Measurements from ENCODE around the gene AHR. TPM values are rescaled to one million over a fixed set of nuclear protein-coding genes. Genes with fewer than 3 reads are reported as not detected.

Gene AHR
- total RNA-seq, 2 experiments from 2014 or later, result 95.2 to 95.7 TPM

GRCh38 chr7:17302575-17303142 is 4.2 kb downstream of the AHR start:
- peak in 3 of 14 experiments; percentile 65 to 66 (median 66) for DNase-seq
- Mint-ChIP-seq H3K36me3 (ENCODE audit: low read depth) (peaks cover 11% of the 10 kb centered on the region), H3K4me1 (ENCODE audit: low read depth) (peaks cover 56% of the 10 kb centered on the region), H3K27me3 (no peaks in the 10 kb centered on the region), H3K4me3 (peak overlapping the region; percentile 26), H3K27ac (no peak overlapping the region), H3K9me3 (peaks cover 3% of the 10 kb centered on the region)
- no peak for ATAC-seq (ENCODE audit: poor library complexity)
- TF ChIP-seq, protein P1, sequence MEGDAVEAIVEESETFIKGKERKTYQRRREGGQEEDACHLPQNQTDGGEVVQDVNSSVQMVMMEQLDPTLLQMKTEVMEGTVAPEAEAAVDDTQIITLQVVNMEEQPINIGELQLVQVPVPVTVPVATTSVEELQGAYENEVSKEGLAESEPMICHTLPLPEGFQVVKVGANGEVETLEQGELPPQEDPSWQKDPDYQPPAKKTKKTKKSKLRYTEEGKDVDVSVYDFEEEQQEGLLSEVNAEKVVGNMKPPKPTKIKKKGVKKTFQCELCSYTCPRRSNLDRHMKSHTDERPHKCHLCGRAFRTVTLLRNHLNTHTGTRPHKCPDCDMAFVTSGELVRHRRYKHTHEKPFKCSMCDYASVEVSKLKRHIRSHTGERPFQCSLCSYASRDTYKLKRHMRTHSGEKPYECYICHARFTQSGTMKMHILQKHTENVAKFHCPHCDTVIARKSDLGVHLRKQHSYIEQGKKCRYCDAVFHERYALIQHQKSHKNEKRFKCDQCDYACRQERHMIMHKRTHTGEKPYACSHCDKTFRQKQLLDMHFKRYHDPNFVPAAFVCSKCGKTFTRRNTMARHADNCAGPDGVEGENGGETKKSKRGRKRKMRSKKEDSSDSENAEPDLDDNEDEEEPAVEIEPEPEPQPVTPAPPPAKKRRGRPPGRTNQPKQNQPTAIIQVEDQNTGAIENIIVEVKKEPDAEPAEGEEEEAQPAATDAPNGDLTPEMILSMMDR (IDR thresholded peaks at IDR 0.05), result peak; percentile 32
- H3K27ac ChIP-seq (ENCODE audit: low read depth in 1 of 2, low read length in 2 of 2), result no peak overlapping the region
- H3K4me3 ChIP-seq (ENCODE audit: low read length), result peak overlapping the region; percentile 21
- intact Hi-C loops (cut with DNase I, micrococcal nuclease), result loop anchor here in 1 of 2 experiments (5.0 to 10.0 kb wide), 2 partner anchors 232 to 320 kb away; no protein-coding TSS in a partner anchor
- CTCF ChIA-PET, result interaction anchor here (0.7 to 1.8 kb wide), 12 partner anchors 17 to 320 kb away, joined by 3 to 13 read pairs (median 3); no protein-coding TSS in a partner anchor
- H3K9me3 ChIP-seq (ENCODE audit: control insufficient read depth in 1 of 2, insufficient read depth in 1 of 2, low read length in 2 of 2), result no peaks in the 10 kb centered on the region
- peaks cover 25% of the 10 kb centered on the region for H3K4me1 ChIP-seq (ENCODE audit: insufficient read depth, low read length)
- POLR2A ChIA-PET, result no interaction called here
- no peaks in the 10 kb centered on the region for H3K36me3 ChIP-seq (ENCODE audit: insufficient read depth, low read length)
- H3K27me3 ChIP-seq (ENCODE audit: control insufficient read depth in 1 of 2, insufficient read depth in 2 of 2, low read length in 2 of 2), result no peaks in the 10 kb centered on the region

GRCh38 chr7:17304926-17305325 is 6.5 kb downstream of the AHR start:
- H3K4me3 ChIP-seq (ENCODE audit: low read length), result peak overlapping the region; percentile 15
- H3K27me3 ChIP-seq (ENCODE audit: control insufficient read depth in 1 of 2, insufficient read depth in 2 of 2, low read length in 2 of 2), result no peaks in the 10 kb centered on the region
- ChIA-PET CTCF (interaction anchor here (1.0 to 1.3 kb wide), 3 partner anchors 117 to 322 kb away, joined by 3 to 4 read pairs (median 3); no protein-coding TSS in a partner anchor), POLR2A (interaction anchor here (1.0 kb wide), 1 partner anchor 160 kb away, joined by 3 read pairs; no protein-coding TSS in a partner anchor)
- ATAC-seq (ENCODE audit: poor library complexity), result peak; percentile 60
- peaks cover 19% of the 10 kb centered on the region for H3K4me1 ChIP-seq (ENCODE audit: insufficient read depth, low read length)
- H3K27me3 Mint-ChIP-seq, result no peaks in the 10 kb centered on the region
- no peaks in the 10 kb centered on the region for H3K9me3 Mint-ChIP-seq
- H3K4me3 Mint-ChIP-seq, result peak overlapping the region; percentile 62
- DNase-seq, result peak in 6 of 14 experiments; percentile 2 to 68 (median 56)
- intact Hi-C loops (cut with DNase I, micrococcal nuclease), result loop anchor here in 1 of 2 experiments (5.0 to 10.0 kb wide), 3 partner anchors 158 to 323 kb away; no protein-coding TSS in a partner anchor
- peaks cover 9% of the 10 kb centered on the region for H3K36me3 Mint-ChIP-seq (ENCODE audit: low read depth)
- H3K4me1 Mint-ChIP-seq (ENCODE audit: low read depth), result peaks cover 42% of the 10 kb centered on the region
- H3K9me3 ChIP-seq (ENCODE audit: control insufficient read depth in 1 of 2, insufficient read depth in 1 of 2, low read length in 2 of 2), result no peaks in the 10 kb centered on the region
- TF ChIP-seq, protein P1 (IDR thresholded peaks at IDR 0.05), result no peak
- peak overlapping the region; percentile 70 for H3K27ac Mint-ChIP-seq
- H3K36me3 ChIP-seq (ENCODE audit: insufficient read depth, low read length), result no peaks in the 10 kb centered on the region
- H3K27ac ChIP-seq (ENCODE audit: low read depth in 1 of 2, low read length in 2 of 2), result no peak overlapping the region

DNA sequence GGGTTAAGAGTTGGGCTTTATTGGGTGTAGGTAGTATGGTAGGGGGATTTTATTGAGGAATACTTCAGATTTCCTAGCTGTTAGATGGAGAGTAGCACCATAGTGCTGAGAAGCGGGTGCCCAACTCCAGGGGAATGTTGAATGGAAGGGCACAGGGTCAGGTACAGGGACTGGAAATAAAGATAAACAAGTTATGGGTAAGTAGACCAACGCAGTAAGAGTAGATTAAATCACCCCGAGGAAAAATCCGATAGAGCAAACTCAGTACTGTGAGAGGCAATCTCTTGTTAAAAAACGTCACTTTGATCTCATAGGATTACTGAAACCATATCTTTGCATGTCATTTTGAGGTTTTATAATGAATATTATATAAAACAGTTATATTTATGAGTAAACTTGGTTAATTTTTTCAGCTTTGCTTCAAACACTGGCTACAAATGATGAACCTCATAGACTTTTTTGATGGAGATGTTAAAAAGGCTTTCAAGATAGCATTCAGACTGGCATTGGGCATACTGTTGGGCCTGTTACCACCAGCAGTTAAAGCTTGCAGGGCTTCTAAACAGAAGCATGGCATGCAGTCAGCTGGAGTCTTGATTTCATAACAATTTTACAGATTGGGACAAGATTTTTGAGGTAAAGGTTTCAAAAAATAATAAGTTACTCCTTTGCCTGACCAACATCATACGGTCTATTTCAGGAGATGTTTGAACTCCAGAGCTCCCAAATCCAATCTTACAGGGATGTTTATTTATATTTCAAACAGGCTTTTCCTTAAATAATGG is 7.1 kb downstream of the AHR start:
- peaks cover 8% of the 10 kb centered on the region for H3K36me3 Mint-ChIP-seq (ENCODE audit: low read depth)
- DNase-seq, result no peak
- ChIA-PET CTCF (interaction anchor here (0.5 to 1.3 kb wide), 5 partner anchors 118 to 323 kb away, joined by 3 to 4 read pairs (median 3); no protein-coding TSS in a partner anchor), POLR2A (no interaction called here)
- H3K4me1 ChIP-seq (ENCODE audit: insufficient read depth, low read length), result peaks cover 19% of the 10 kb centered on the region
- H3K4me3 ChIP-seq (ENCODE audit: low read length), result no peak overlapping the region
- peak overlapping the region; percentile 70 for H3K27ac Mint-ChIP-seq
- no peaks in the 10 kb centered on the region for H3K9me3 ChIP-seq (ENCODE audit: control insufficient read depth in 1 of 2, insufficient read depth in 1 of 2, low read length in 2 of 2)
- H3K27ac ChIP-seq (ENCODE audit: low read depth in 1 of 2, low read length in 2 of 2), result peak overlapping the region in 1 of 2 donors; percentile 11
- peak; percentile 22 for ATAC-seq (ENCODE audit: poor library complexity)
- H3K9me3 Mint-ChIP-seq, result no peaks in the 10 kb centered on the region
- peaks cover under 1% of the 10 kb centered on the region for H3K36me3 ChIP-seq (ENCODE audit: insufficient read depth, low read length)
- intact Hi-C loops (cut with DNase I, micrococcal nuclease), result loop anchor here in 1 of 2 experiments (5.0 to 10.0 kb wide), 2 partner anchors 158 to 229 kb away; no protein-coding TSS in a partner anchor
- H3K4me3 Mint-ChIP-seq, result peak overlapping the region; percentile 62
- H3K4me1 Mint-ChIP-seq (ENCODE audit: low read depth), result peaks cover 37% of the 10 kb centered on the region
- TF ChIP-seq, protein P1 (IDR thresholded peaks at IDR 0.05), result no peak
- H3K27me3 Mint-ChIP-seq, result no peaks in the 10 kb centered on the region
- no peaks in the 10 kb centered on the region for H3K27me3 ChIP-seq (ENCODE audit: control insufficient read depth in 1 of 2, insufficient read depth in 2 of 2, low read length in 2 of 2)

All from CD4-positive, alpha-beta T cell (primary cell).